ENCODE measurements around the gene SKOR1.

DNA sequence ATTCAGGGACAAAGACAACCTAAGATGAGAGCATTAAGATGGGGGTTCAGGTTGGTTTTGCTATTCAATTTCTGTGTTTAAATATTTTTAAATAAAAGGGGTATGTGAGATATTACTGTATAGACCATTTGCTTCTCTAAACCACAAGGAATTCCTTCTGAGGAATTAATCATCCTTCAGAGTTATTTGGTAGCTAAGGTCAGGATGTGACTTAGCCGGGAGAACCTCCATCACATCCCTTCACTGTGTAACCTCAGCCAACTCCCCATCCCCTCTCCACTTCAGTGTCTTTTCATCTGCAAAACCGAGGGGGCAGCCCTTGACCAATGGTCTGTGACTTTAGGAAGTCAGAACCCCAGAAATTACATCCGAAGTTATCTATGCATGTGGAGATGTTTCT, 48.7 kb upstream of the SKOR1 start:
- TF ChIP-seq, protein P1, sequence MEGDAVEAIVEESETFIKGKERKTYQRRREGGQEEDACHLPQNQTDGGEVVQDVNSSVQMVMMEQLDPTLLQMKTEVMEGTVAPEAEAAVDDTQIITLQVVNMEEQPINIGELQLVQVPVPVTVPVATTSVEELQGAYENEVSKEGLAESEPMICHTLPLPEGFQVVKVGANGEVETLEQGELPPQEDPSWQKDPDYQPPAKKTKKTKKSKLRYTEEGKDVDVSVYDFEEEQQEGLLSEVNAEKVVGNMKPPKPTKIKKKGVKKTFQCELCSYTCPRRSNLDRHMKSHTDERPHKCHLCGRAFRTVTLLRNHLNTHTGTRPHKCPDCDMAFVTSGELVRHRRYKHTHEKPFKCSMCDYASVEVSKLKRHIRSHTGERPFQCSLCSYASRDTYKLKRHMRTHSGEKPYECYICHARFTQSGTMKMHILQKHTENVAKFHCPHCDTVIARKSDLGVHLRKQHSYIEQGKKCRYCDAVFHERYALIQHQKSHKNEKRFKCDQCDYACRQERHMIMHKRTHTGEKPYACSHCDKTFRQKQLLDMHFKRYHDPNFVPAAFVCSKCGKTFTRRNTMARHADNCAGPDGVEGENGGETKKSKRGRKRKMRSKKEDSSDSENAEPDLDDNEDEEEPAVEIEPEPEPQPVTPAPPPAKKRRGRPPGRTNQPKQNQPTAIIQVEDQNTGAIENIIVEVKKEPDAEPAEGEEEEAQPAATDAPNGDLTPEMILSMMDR (IDR thresholded peaks at IDR 0.05) = no peak
- no peak for TF ChIP-seq EP300 (IDR thresholded peaks at IDR 0.05; ENCODE audit: low read depth)
- TF ChIP-seq POLR2AphosphoS5 (IDR thresholded peaks at IDR 0.05) = no peak

Data from transverse colon (tissue), 4 donors.